HL-60 (cell line): ENCODE measurements around the gene TOR1A.

Source experiments
- DNase-seq, 2 experiments: peaks; one replicate each; pipeline ENCODE4 v3.0.0-alpha.2; 2010 to 2020; ENCODE audit warnings: low read depth in 1 of 2, low spot score in 1 of 2
- H3K27ac ChIP-seq: fragments of 250-450 bp; sonication (Bioruptor Pico); replicated peaks from 2 replicates; pipeline ENCODE4 v1.5.1; 2020; ENCODE audit warnings: mild to moderate bottlenecking, moderate library complexity
- H3K27me3 ChIP-seq: fragments of 250-450 bp; sonication (Bioruptor Pico); 2 replicates; pipeline ENCODE4 v1.5.1; 2021; ENCODE audit warnings: mild to moderate bottlenecking, moderate library complexity; ENCODE audit not compliant: insufficient read depth, poor library complexity, severe bottlenecking
- H3K4me3 ChIP-seq: replicated peaks from 2 replicates; pipeline ENCODE4 v1.5.1; 2011; ENCODE audit warnings: mild to moderate bottlenecking, control low read depth, low read length; ENCODE audit not compliant: insufficient read depth
- GABPA ChIP-seq: IDR thresholded peaks from 2 replicates; pipeline ENCODE4 v1.6.1; 2012; ENCODE audit warnings: low read depth
- POLR2AphosphoS5 ChIP-seq: IDR thresholded peaks from 2 replicates; pipeline ENCODE4 v1.6.1; 2012; ENCODE audit warnings: low read depth
- SPI1 ChIP-seq: IDR thresholded peaks from 2 replicates; pipeline ENCODE4 v1.6.1; 2012; ENCODE audit warnings: low read depth, mild to moderate bottlenecking, borderline replicate concordance
- TF ChIP-seq, protein P1 (sequence below): IDR thresholded peaks from 2 replicates; pipeline ENCODE4 v1.6.1; 2012; ENCODE audit warnings: low read depth; ENCODE audit not compliant: insufficient replicate concordance
- TF ChIP-seq, protein P2 (sequence below): IDR thresholded peaks from one replicate; pipeline ENCODE4 v1.5.1; 2011; ENCODE audit warnings: low read length, control low read depth, inconsistent platforms; ENCODE audit not compliant: insufficient read depth

TOR1A gene

DNA sequence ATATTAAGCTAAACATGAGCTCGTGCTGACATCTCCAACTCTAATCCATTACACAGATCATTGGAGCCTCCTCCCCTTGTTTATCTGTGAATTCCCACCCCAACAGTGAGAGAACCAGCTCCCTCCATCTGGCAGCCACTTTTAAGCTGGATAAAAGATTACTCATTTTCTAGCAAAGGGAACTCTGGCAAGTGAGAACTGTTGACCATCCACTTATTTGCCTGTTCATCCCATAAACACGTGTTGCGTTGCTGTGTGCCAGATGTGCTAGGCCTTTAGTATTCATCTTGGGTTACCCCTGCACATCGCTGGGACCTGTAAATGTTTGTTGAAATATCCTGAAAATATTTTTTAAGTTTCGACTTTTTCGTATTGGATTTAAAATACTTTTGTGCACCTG lies 2.4 kb upstream of the TOR1A start:
- DNase-seq, result no peak
- H3K27me3 ChIP-seq, result no peaks in the 10 kb centered on the region

DNA sequence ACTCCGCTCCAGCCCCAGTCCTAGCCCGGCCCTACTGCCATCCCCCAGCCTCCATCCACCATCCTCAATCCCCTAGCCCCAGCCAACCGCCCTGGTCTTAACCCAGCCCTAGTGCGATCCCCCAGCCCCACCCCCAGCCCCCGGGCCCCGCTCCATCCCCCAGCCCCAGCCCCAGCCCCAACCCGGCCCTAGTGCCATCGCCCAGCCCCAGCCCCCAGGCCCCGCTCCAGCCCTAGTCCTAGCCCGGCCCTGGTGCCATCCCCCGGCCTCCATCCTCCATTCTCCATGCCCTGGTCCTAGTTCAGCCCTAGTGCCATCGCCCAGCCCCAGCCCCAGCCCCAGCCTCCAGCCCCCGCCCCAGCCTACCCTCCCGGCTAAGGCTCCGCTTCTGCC lies 398 bp downstream of the TOR1A start:
- DNase-seq, result no peak
- Histone ChIP-seq H3K27ac (peak overlapping the region; percentile 95), H3K4me3 (peak overlapping the region; percentile 67), H3K27me3 (no peaks in the 10 kb centered on the region)
- TF ChIP-seq, protein P1, sequence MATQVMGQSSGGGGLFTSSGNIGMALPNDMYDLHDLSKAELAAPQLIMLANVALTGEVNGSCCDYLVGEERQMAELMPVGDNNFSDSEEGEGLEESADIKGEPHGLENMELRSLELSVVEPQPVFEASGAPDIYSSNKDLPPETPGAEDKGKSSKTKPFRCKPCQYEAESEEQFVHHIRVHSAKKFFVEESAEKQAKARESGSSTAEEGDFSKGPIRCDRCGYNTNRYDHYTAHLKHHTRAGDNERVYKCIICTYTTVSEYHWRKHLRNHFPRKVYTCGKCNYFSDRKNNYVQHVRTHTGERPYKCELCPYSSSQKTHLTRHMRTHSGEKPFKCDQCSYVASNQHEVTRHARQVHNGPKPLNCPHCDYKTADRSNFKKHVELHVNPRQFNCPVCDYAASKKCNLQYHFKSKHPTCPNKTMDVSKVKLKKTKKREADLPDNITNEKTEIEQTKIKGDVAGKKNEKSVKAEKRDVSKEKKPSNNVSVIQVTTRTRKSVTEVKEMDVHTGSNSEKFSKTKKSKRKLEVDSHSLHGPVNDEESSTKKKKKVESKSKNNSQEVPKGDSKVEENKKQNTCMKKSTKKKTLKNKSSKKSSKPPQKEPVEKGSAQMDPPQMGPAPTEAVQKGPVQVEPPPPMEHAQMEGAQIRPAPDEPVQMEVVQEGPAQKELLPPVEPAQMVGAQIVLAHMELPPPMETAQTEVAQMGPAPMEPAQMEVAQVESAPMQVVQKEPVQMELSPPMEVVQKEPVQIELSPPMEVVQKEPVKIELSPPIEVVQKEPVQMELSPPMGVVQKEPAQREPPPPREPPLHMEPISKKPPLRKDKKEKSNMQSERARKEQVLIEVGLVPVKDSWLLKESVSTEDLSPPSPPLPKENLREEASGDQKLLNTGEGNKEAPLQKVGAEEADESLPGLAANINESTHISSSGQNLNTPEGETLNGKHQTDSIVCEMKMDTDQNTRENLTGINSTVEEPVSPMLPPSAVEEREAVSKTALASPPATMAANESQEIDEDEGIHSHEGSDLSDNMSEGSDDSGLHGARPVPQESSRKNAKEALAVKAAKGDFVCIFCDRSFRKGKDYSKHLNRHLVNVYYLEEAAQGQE, result no peak
- TF ChIP-seq, protein P2, sequence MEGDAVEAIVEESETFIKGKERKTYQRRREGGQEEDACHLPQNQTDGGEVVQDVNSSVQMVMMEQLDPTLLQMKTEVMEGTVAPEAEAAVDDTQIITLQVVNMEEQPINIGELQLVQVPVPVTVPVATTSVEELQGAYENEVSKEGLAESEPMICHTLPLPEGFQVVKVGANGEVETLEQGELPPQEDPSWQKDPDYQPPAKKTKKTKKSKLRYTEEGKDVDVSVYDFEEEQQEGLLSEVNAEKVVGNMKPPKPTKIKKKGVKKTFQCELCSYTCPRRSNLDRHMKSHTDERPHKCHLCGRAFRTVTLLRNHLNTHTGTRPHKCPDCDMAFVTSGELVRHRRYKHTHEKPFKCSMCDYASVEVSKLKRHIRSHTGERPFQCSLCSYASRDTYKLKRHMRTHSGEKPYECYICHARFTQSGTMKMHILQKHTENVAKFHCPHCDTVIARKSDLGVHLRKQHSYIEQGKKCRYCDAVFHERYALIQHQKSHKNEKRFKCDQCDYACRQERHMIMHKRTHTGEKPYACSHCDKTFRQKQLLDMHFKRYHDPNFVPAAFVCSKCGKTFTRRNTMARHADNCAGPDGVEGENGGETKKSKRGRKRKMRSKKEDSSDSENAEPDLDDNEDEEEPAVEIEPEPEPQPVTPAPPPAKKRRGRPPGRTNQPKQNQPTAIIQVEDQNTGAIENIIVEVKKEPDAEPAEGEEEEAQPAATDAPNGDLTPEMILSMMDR, result no peak
- TF ChIP-seq GABPA (no peak), SPI1 (no peak), POLR2AphosphoS5 (no peak)

More for the DNA sequence above, 2.4 kb upstream of the TOR1A start:
- no peak overlapping the region for H3K27ac ChIP-seq
- no peak overlapping the region for H3K4me3 ChIP-seq
- TF ChIP-seq GABPA, result no peak
- TF ChIP-seq SPI1, result no peak
- no peak for TF ChIP-seq POLR2AphosphoS5
- TF ChIP-seq, protein P2, result no peak

DNA sequence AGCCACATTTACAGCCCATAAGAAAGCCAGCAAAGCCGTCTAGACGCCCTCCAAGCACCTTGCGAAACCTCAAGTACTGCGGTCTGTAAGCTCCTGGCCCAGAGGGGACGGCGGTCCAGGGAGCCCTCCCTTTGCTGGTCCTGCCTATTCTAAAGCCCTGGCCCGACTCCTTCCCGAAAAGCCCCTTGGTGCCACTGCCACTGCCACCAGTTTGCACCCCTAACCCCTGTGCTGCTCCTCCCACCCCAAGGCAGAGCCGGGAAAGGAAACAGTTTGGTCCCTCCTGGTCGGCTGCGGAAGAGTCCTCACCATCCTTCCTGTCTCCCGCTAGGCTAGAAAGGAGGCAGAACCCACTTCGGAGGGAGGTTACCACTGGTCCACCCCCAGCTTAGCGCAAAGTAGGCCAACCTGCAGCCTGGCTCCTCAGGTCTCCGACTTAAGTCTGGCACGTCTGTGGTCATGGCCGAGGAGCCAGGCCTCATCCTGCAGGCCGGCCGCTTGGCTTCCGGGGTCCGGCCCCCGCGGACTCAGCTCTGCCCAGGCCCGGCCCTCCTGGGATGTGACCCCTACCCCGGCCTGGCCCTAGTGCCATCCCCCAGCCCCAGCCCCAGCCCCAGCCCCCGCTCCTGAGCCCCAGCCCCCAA lies 916 bp downstream of the TOR1A start:
- DNase-seq, result peak in 1 of 2 experiments; percentile 71
- TF ChIP-seq SPI1 (no peak), POLR2AphosphoS5 (no peak), GABPA (no peak)
- TF ChIP-seq, protein P1, result no peak
- TF ChIP-seq, protein P2, result no peak
- peak overlapping the region; percentile 67 for H3K4me3 ChIP-seq
- H3K27me3 ChIP-seq, result no peaks in the 10 kb centered on the region
- peak overlapping the region; percentile 55 for H3K27ac ChIP-seq
